Measurements from ENCODE around the gene TMEM255B.
"Not testable (repeated sequence)": the region's sequence is repeated elsewhere in the genome, so short reads cannot be mapped to it uniquely, and the experiment has no call there.

TMEM255B gene

GRCh38 chr13:113791761-113792160 is 32.7 kb downstream of the TMEM255B start:
- no peak for DNase-seq (ENCODE audit: low read depth)
- no peak overlapping the region for H3K4me3 ChIP-seq (ENCODE audit: low read length)
- TF ChIP-seq, protein P1, sequence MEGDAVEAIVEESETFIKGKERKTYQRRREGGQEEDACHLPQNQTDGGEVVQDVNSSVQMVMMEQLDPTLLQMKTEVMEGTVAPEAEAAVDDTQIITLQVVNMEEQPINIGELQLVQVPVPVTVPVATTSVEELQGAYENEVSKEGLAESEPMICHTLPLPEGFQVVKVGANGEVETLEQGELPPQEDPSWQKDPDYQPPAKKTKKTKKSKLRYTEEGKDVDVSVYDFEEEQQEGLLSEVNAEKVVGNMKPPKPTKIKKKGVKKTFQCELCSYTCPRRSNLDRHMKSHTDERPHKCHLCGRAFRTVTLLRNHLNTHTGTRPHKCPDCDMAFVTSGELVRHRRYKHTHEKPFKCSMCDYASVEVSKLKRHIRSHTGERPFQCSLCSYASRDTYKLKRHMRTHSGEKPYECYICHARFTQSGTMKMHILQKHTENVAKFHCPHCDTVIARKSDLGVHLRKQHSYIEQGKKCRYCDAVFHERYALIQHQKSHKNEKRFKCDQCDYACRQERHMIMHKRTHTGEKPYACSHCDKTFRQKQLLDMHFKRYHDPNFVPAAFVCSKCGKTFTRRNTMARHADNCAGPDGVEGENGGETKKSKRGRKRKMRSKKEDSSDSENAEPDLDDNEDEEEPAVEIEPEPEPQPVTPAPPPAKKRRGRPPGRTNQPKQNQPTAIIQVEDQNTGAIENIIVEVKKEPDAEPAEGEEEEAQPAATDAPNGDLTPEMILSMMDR (IDR thresholded peaks at IDR 0.05; ENCODE audit: insufficient read depth, low read depth, low read length, missing control alignments) = no peak

GRCh38 chr13:113792236-113792770 is 33.3 kb downstream of the TMEM255B start:
- no peak for DNase-seq (ENCODE audit: low read depth)
- TF ChIP-seq, protein P1 (IDR thresholded peaks at IDR 0.05; ENCODE audit: insufficient read depth, low read depth, low read length, missing control alignments) = no peak
- no peak overlapping the region for H3K4me3 ChIP-seq (ENCODE audit: low read length)

DNA sequence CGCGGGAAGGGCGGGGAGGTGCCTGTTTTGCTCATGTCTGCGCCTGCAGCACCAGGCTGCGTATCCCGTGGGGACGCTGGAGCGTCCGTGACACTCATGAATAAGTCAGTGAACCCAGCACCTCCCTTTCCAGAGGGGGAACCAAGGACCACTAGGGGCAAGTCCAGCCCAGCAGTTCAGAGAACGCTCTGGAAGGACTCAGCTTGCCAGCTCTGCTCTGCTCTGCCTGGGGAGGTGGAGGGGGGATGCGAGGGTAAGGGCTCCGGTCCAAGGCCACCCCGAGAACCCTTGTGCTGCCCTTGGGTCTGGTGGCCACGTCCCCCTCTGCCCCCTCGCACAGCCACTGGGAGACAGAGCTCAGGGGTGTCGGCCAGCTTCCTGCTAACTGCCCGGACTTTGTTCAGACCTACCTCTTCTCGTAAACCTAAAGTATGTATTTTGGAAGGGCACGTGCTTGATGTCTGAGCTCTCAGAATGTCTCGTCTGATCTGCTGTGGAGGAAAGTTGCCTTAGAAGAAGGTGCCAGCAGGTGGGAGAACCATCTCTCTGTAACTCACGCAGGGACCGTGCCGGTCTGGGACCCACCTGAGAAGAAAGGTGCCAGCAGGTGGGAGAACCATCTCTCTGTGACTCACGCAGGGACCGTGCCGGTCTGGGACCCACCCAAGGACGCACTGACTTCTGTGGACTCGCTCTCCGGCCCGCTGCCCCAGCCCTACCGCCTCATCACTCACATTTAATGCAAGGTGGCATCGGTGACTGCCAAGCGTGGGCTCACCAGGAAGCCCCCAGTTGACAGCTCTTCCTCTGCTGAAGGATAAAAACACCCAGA is 34.1 kb downstream of the TMEM255B start:
- TF ChIP-seq, protein P1 (IDR thresholded peaks at IDR 0.05; ENCODE audit: insufficient read depth, low read depth, low read length, missing control alignments) = no peak
- no peak overlapping the region for H3K4me3 ChIP-seq (ENCODE audit: low read length)
- no peak for DNase-seq (ENCODE audit: low read depth)

GRCh38 chr13:113793718-113794085 is 34.7 kb downstream of the TMEM255B start:
- DNase-seq (ENCODE audit: low read depth) = no peak
- TF ChIP-seq, protein P1 (IDR thresholded peaks at IDR 0.05; ENCODE audit: insufficient read depth, low read depth, low read length, missing control alignments) = no peak

GRCh38 chr13:113794086-113794485 is 35.1 kb downstream of the TMEM255B start:
- TF ChIP-seq, protein P1 (IDR thresholded peaks at IDR 0.05; ENCODE audit: insufficient read depth, low read depth, low read length, missing control alignments) = no peak
- no peak for DNase-seq (ENCODE audit: low read depth)
- H3K4me3 ChIP-seq (ENCODE audit: low read length) = no peak overlapping the region

More at GRCh38 chr13:113793718-113794085, 34.7 kb downstream of the TMEM255B start:
- H3K4me3 ChIP-seq (ENCODE audit: low read length) = no peak overlapping the region

DNA sequence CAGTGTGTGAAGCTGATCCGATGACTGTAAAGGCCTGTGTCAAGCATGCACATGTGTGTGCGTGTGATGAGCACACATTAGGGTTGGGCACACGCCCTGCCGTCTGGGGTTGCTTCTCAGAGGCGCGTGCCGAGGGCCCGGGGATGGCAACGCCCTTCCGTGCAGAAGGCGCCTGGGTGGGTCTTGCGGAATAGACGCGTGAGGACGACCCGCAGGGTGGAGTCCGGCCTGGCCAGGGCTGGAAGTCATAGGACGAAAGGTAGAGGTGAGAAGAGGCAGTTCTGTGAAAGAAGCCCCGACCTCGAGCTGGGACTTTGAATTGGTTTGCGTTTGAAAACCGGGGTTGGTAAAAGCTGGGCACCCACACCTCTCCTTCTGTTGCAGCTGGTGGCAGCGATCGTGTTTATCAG is 35.7 kb downstream of the TMEM255B start:
- DNase-seq (ENCODE audit: low read depth) = no peak
- TF ChIP-seq, protein P1 (IDR thresholded peaks at IDR 0.05; ENCODE audit: insufficient read depth, low read depth, low read length, missing control alignments) = no peak
- no peak overlapping the region for H3K4me3 ChIP-seq (ENCODE audit: low read length)

DNA sequence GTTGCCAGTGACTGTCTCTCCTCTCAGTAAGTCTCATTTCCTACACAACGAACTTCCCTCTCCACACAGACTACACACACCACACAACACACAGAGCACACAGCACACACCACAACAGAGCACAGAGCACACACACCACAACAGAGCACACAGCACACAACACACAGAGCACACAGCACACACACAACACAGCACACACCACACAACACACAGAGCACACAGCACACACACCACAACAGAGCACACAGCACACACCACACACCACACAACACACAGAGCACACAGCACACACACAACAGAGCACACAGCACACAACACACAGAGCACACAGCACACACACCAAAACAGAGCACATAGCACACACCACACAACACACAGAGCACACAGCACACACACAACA is 36.3 kb downstream of the TMEM255B start:
- not testable (repeated sequence) for H3K4me3 ChIP-seq (ENCODE audit: low read length); DNase-seq (ENCODE audit: low read depth)

Data from epithelial cell of esophagus (primary cell).